Calu3 (cell line): Measurements from ENCODE around the gene HFE. TPM values are rescaled to one million over a fixed set of nuclear protein-coding genes. Genes with fewer than 3 reads are reported as not detected.

Source experiments
- BruUV-seq: library from RNA; stranded (reverse); fragments of 400-500 nt; replicated peaks from 2 replicates; lab custom pipeline; 2021; lab: Mats Ljungman, UMichigan
- CTCF ChIA-PET: fragments of 300-600 bp; sonication (Branson Sonifier 250); formaldehyde crosslinking; loops from one replicate; lab custom pipeline; 2022; ENCODE audit warnings: antibody characterized with exemption; lab: Charles Lee
- DNase-seq: peaks from one replicate; pipeline ENCODE4 v3.0.0; 2022
- H3K27ac Mint-ChIP-seq: one replicate; pipeline ENCODE4 v1.8.0; 2022; ENCODE audit warnings: mixed read lengths; ENCODE audit not compliant: unreplicated experiment
- H3K27me3 Mint-ChIP-seq: one replicate; pipeline ENCODE4 v1.8.0; 2022; ENCODE audit warnings: mixed read lengths; ENCODE audit not compliant: unreplicated experiment
- H3K36me3 Mint-ChIP-seq: one replicate; pipeline ENCODE4 v1.8.0; 2022; ENCODE audit warnings: mild to moderate bottlenecking, moderate library complexity, mixed read lengths; ENCODE audit not compliant: insufficient read depth, unreplicated experiment
- H3K4me1 Mint-ChIP-seq: one replicate; pipeline ENCODE4 v1.8.0; 2022; ENCODE audit warnings: mild to moderate bottlenecking, low read depth, mixed read lengths; ENCODE audit not compliant: unreplicated experiment
- H3K4me3 Mint-ChIP-seq: one replicate; pipeline ENCODE4 v1.8.0; 2022; ENCODE audit warnings: mild to moderate bottlenecking, low read depth, moderate library complexity, mixed read lengths; ENCODE audit not compliant: unreplicated experiment
- H3K9me3 Mint-ChIP-seq: one replicate; pipeline ENCODE4 v1.8.0; 2022; ENCODE audit warnings: low read depth, mixed read lengths; ENCODE audit not compliant: unreplicated experiment
- intact Hi-C: fragments of 100-400 bp; cut with micrococcal nuclease; formaldehyde crosslinking; loops from one replicate; pipeline ENCODE4 v1.10.0; 2022; ENCODE audit not compliant: unreplicated experiment
- total RNA-seq: library from RNA; stranded (reverse); gene quantifications from 2 replicates; pipeline ENCODE4 v1.2.3, GENCODE V29; 2022
- TF ChIP-seq, protein P1 (sequence below): fragments of 200-600 bp; IDR thresholded peaks from one replicate; pipeline ENCODE4 v1.8.0; 2022; ENCODE audit warnings: antibody characterized with exemption; ENCODE audit not compliant: unreplicated experiment

HFE gene
- total RNA-seq, 1 experiment from 2014 or later: 24.9 TPM

DNA sequence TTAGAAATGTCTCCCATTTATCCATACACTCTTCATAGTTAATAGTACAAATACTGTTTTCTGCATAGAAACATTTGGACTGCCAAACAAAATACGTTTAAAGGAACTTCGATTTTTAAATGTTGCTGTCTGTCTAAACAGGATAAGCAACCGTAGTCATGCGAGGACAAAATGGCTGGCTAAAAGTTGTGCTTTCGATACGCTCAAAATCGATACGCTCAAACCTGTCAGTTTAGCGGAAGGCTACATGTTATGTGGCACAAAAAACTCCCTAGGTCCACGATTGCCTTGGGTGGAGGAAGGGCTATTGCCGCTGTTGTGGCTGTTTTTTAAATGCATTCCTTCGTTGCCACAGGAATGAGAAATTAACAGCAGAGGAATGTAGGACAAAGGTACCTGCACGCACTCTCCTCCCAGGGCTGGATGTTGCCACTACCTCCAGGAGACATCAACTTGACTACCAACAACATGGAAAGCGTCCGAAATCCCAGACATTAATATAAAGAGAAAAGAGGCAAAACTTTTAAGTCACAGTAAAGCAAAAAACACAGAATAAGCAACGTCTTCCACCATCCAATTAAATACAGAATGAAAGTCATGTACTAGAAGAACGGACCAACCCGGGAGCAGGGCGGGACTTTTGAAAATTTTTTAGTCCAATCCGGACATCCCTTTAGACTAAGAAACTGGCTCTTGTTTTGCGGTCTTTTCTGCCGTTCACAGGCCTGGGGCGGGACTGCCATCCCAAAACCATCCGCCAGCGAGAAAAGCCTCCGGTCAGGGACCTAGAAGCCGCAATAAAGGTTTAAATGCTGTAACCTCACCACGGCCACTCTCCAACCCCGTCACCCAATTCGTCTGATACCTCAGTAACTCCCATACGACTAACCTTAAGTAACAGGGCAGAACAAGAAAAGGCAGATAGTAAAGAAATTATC, 32.2 kb upstream of the HFE start:
- H3K9me3 Mint-ChIP-seq: no peaks in the 10 kb centered on the region
- peaks cover 36% of the 10 kb centered on the region for H3K36me3 Mint-ChIP-seq
- CTCF ChIA-PET: no interaction called here
- H3K27ac Mint-ChIP-seq: peak overlapping the region; percentile 97
- TF ChIP-seq, protein P1, sequence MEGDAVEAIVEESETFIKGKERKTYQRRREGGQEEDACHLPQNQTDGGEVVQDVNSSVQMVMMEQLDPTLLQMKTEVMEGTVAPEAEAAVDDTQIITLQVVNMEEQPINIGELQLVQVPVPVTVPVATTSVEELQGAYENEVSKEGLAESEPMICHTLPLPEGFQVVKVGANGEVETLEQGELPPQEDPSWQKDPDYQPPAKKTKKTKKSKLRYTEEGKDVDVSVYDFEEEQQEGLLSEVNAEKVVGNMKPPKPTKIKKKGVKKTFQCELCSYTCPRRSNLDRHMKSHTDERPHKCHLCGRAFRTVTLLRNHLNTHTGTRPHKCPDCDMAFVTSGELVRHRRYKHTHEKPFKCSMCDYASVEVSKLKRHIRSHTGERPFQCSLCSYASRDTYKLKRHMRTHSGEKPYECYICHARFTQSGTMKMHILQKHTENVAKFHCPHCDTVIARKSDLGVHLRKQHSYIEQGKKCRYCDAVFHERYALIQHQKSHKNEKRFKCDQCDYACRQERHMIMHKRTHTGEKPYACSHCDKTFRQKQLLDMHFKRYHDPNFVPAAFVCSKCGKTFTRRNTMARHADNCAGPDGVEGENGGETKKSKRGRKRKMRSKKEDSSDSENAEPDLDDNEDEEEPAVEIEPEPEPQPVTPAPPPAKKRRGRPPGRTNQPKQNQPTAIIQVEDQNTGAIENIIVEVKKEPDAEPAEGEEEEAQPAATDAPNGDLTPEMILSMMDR: no peak
- intact Hi-C loops: loop anchor here (2.0 to 5.0 kb wide), 3 partner anchors 22 to 142 kb away; a partner anchor contains a TSS
- peak overlapping the region; percentile 71 for H3K4me3 Mint-ChIP-seq
- peaks cover 34% of the 10 kb centered on the region for H3K4me1 Mint-ChIP-seq
- DNase-seq: peak; percentile 90
- no peaks in the 10 kb centered on the region for H3K27me3 Mint-ChIP-seq
- no TSS peak for BruUV-seq

DNA sequence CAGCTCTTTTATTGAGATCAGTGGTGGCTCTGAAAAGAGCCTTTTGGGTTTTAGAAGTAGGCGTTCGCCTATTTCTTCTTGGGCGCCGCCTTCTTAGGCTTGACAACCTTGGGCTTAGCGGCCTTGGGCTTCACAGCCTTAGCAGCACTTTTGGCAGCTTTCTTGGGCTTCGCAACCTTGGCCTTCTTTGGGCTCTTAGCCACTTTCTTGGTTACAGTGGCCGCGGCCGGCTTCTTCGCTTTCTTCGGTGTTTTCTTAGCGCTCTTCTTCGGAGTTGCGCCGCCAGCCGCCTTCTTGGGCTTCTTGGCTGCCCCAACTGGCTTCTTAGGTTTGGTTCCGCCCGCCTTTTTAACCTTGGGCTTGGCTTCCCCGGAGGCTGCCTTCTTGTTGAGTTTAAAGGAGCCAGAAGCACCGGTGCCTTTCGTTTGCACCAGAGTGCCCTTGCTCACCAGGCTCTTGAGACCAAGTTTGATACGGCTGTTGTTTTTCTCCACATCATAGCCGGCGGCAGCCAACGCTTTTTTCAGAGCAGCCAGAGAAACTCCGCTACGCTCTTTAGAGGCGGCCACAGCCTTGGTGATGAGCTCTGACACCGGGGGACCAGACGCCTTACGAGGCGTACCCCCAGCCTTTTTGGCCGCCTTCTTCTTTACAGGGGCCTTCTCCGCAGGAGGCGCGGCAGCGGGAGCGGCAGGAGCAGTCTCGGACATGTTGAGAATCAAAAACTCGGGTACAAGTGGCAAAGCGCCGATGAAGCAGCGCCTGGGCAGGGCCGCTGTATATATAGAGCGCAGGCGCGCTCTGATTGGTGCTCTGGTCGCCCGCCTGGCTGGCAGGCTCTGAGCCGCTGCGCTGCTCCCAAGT, 31.3 kb upstream of the HFE start:
- peak; percentile 92 for DNase-seq
- TF ChIP-seq, protein P1: no peak
- H3K4me1 Mint-ChIP-seq: peaks cover 37% of the 10 kb centered on the region
- H3K27me3 Mint-ChIP-seq: no peaks in the 10 kb centered on the region
- peaks cover 36% of the 10 kb centered on the region for H3K36me3 Mint-ChIP-seq
- peak overlapping the region; percentile 97 for H3K27ac Mint-ChIP-seq
- peak overlapping the region; percentile 71 for H3K4me3 Mint-ChIP-seq
- intact Hi-C loops: loop anchor here (2.0 to 5.0 kb wide), 3 partner anchors 23 to 141 kb away; a partner anchor contains a TSS
- H3K9me3 Mint-ChIP-seq: no peaks in the 10 kb centered on the region
- BruUV-seq: TSS peak; percentile 99
- CTCF ChIA-PET: interaction anchor here (1.5 kb wide), 1 partner anchor 30 kb away, joined by 4 read pairs; no protein-coding TSS in a partner anchor

DNA sequence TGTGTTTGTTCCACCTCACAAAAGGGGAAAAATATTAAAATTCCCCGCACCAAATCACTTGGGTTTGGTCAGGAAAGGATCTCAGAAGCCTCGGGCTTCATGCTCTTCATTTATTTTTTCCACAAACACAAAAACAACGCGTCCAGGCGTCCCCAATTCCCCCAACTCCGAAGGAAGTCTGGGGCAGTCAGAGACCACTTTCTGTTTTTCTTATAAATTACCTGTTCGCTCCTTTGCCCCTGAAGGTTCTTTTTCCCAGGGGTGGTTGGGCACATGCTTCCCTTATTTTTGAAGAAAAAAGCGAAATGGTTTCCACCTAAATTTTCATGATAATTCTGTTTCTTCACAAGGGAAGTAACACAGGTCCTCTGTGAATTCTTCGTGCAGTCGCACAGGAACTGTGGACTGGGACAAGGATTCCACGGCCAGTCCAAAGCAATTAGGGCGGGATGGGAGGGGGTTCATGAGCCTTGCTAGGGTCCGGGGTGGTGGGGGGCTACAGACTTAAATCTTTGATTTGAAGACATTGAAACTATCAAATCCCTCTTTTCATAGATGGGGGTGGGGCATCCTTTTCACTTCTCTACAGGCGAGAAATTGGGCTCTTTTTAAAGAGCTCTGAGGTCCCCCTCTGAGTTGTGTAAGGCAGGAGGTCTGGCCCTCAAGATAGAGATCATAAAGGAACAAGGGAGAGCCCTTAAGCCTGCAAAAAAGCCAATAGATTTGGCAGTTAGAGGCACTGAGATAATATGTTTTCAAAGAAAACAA, 30.5 kb upstream of the HFE start:
- H3K27me3 Mint-ChIP-seq: no peaks in the 10 kb centered on the region
- peak; percentile 16 for DNase-seq
- H3K4me3 Mint-ChIP-seq: peak overlapping the region; percentile 71
- TF ChIP-seq, protein P1: no peak
- H3K4me1 Mint-ChIP-seq: peaks cover 37% of the 10 kb centered on the region
- no peaks in the 10 kb centered on the region for H3K9me3 Mint-ChIP-seq
- CTCF ChIA-PET: interaction anchor here (1.5 kb wide), 1 partner anchor 30 kb away, joined by 4 read pairs; no protein-coding TSS in a partner anchor
- peak overlapping the region; percentile 97 for H3K27ac Mint-ChIP-seq
- peaks cover 36% of the 10 kb centered on the region for H3K36me3 Mint-ChIP-seq
- intact Hi-C loops: loop anchor here (5.0 kb wide), 2 partner anchors 66 to 141 kb away; a partner anchor contains a TSS
- BruUV-seq: no TSS peak
